GM10266 (cell line): ENCODE data around the gene AP2A2.

Source experiments
- DNase-seq: peaks from one replicate; pipeline ENCODE4 v3.0.0; 2012; ENCODE audit errors: extremely low spot score
- CTCF ChIP-seq: IDR thresholded peaks from 2 replicates; pipeline ENCODE4 v1.5.1; 2012; ENCODE audit warnings: mild to moderate bottlenecking, low read depth; ENCODE audit not compliant: control insufficient read depth, insufficient read depth; ENCODE audit errors: missing control alignments

Gene AP2A2

GRCh38 chr11:914204-914603 lies 11.5 kb upstream of the AP2A2 start:
- no peak for TF ChIP-seq CTCF
- no peak for DNase-seq

DNA sequence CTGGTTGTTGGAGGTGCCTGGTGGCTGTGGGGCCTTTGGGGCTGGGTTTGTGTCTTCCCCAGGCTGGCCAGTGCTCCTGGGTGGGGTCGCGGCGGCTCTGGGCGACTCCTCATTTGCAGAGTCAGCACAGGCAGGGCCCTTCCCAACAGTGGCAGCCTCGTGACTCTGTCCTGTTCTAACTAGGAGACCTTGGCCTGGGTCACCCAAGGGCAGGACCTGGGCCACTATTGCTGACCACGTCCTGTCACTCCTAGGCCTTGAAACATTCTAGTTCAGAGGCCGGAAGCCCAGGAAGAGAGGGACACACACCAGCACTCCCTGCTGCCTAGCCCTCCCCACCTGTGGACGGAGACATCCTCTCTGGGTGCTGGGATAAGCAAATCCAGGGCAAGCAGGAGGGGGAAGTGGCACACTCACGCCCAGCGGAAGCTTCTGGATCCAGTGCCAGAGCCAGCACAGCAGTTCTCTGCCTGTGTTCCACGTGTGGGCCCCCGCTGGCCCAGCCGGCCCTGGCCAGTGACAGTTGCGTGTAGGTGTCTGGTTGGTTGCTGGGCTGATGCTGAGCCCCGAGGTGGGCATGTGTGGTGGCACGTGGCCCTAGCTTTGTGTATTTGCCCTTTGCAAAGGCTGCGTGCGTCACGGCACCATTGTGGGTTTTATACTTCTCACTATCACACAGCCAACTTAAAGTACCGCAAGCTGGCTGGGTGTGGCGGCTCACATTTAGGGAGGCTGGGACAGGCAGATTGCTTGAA lies 10.7 kb upstream of the AP2A2 start:
- no peak for DNase-seq
- TF ChIP-seq CTCF: no peak

DNA sequence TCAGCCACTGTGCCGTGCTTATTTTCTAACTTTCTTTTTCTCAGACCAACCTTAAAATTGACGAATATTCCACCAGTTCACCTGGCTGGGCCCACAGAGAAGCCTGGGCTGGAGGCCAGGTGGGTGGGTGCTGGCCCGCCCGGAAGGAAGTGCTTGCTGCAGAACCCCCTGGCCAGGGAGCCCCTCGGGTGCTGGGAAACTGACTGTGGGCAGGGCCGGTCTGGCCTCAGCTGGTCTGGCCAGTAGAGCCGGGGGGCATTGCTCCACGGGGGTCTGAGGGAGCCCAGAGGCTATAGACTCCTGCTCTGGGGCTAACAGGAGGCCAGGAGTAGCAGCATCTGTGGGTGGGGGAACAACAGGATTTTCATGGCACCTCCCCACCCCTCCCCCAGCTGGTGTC lies 8.2 kb upstream of the AP2A2 start:
- no peak for DNase-seq

GRCh38 chr11:921921-922678 lies 3.6 kb upstream of the AP2A2 start:
- no peak for DNase-seq
- TF ChIP-seq CTCF: no peak

More for the DNA sequence above, 8.2 kb upstream of the AP2A2 start:
- TF ChIP-seq CTCF: no peak

GRCh38 chr11:923691-924405 lies 1.8 kb upstream of the AP2A2 start:
- DNase-seq: no peak
- no peak for TF ChIP-seq CTCF

GRCh38 chr11:924406-925157 lies 1.1 kb upstream of the AP2A2 start:
- no peak for TF ChIP-seq CTCF
- DNase-seq: no peak

DNA sequence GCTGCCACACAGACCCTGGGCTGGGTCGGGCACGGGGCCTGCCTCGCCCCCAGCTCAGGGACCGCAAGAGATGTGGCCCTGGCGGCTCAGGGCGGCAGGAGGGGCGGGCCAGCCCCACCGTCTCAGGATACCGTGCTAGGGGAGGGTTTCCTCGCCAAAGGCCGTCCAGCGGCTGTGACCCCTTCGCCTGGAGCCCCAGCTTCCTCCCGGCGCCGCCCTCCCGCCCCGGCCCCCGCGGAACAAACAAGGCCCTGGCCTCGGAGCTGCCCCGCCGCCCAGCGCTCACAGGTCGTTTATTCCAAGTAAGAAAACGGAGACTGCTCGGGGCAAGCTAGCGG lies 543 bp upstream of the AP2A2 start:
- no peak for TF ChIP-seq CTCF
- DNase-seq: no peak
